Thyroid gland (tissue), 4 donors: ENCODE data around the gene MPHOSPH6. TPM values are rescaled to one million over a fixed set of nuclear protein-coding genes. Genes with fewer than 3 reads are reported as not detected.

Source experiments
- DNase-seq, 2 donors: peaks; one replicate each; pipeline ENCODE4 v3.0.0-alpha.2; 2019
- H3K27ac ChIP-seq, 3 donors: fragments of 200-600 bp; sonication (generic); 1 replicate in 2 of 3; 2 replicates in 1 of 3; pipeline ENCODE4 v1.5.1; 2016 to 2019; ENCODE audit warnings: mild to moderate bottlenecking in 1 of 3, moderate library complexity in 1 of 3
- H3K27me3 ChIP-seq: fragments of 200-600 bp; sonication (generic); one replicate; pipeline ENCODE4 v1.5.1; 2019
- H3K36me3 ChIP-seq, 2 donors: fragments of 200-600 bp; sonication (generic); one replicate each; pipeline ENCODE4 v1.5.1; 2016 to 2019
- H3K4me1 ChIP-seq, 2 donors: fragments of 200-600 bp; sonication (generic); one replicate each; pipeline ENCODE4 v1.5.1; 2017 to 2019
- H3K4me3 ChIP-seq, 3 donors: fragments of 200-600 bp; sonication (generic); replicated peaks in 1 of 3; 1 replicate in 2 of 3; 2 replicates in 1 of 3; pipeline ENCODE4 v1.5.1; 2016; ENCODE audit warnings: mild to moderate bottlenecking in 1 of 3
- H3K9me3 ChIP-seq: fragments of 200-600 bp; sonication (generic); one replicate; pipeline ENCODE4 v1.5.1; 2017
- CTCF ChIP-seq, 6 experiments: fragments of 200-600 bp in 3 of 6; fragments of 450-650 bp in 3 of 6; sonication (generic) in 3 of 6; IDR thresholded peaks; one replicate each; pipeline ENCODE4 v1.5.1; 2016 to 2019; ENCODE audit warnings: antibody characterized with exemption in 6 of 6, mild to moderate bottlenecking in 2 of 6, inconsistent platforms in 1 of 6, moderate library complexity in 1 of 6
- POLR2A ChIP-seq, 2 donors: fragments of 450-650 bp; IDR thresholded peaks; one replicate each; pipeline ENCODE4 v1.6.1; 2017; ENCODE audit warnings: antibody characterized with exemption in 2 of 2, mild to moderate bottlenecking in 2 of 2, moderate library complexity in 1 of 2
- WGBS, 2 donors: methylation state at CpG; one replicate each; pipeline ENCODE4 v1.1.5; 2017; 5-methylcytosine and 5-hydroxymethylcytosine counted together
- intact Hi-C: fragments of 100-400 bp; cut with DNase I; formaldehyde crosslinking; loops from one replicate; pipeline ENCODE4 v1.15.1; 2023
- total RNA-seq, 4 donors: library from RNA; depleted of rRNA; stranded (reverse); fragments of >200 nt; gene quantifications; one replicate each; pipeline ENCODE4 v1.2.3, GENCODE V29; 2016

The MPHOSPH6 gene
- total RNA-seq, 4 donors from 2014 or later, result 29.1 to 41.0 (median 34.3) TPM

DNA sequence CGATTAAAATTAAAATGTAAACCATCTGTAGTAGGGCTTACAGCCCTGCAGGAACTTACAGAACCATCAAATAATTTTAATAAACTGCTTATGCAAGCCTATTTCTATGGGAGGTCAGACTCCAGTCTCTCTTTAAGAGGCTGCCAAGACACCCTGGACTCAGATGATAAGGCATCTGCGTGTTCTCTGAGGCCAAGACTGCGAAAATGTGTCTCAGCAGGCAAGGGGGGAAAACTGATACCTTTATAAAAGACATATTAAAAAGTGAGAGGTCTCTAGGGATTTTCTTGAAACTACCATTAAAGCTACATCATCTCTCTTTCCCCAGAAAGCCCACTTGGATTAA, 32.2 kb downstream of the MPHOSPH6 start:
- intact Hi-C loops, result no loop called here
- H3K9me3 ChIP-seq, result no peaks in the 10 kb centered on the region
- no peaks in the 10 kb centered on the region for H3K36me3 ChIP-seq
- WGBS, 2 donors, result 66 to 75% methylated on average over 3 of the region's 3 CpGs
- H3K27me3 ChIP-seq, result no peaks in the 10 kb centered on the region
- H3K4me1 ChIP-seq, result no peaks in the 10 kb centered on the region
- DNase-seq, result no peak
- no peak overlapping the region for H3K27ac ChIP-seq
- no peak overlapping the region for H3K4me3 ChIP-seq
- TF ChIP-seq CTCF (IDR thresholded peaks at IDR 0.05), result no peak
- TF ChIP-seq POLR2A (IDR thresholded peaks at IDR 0.05), result no peak

DNA sequence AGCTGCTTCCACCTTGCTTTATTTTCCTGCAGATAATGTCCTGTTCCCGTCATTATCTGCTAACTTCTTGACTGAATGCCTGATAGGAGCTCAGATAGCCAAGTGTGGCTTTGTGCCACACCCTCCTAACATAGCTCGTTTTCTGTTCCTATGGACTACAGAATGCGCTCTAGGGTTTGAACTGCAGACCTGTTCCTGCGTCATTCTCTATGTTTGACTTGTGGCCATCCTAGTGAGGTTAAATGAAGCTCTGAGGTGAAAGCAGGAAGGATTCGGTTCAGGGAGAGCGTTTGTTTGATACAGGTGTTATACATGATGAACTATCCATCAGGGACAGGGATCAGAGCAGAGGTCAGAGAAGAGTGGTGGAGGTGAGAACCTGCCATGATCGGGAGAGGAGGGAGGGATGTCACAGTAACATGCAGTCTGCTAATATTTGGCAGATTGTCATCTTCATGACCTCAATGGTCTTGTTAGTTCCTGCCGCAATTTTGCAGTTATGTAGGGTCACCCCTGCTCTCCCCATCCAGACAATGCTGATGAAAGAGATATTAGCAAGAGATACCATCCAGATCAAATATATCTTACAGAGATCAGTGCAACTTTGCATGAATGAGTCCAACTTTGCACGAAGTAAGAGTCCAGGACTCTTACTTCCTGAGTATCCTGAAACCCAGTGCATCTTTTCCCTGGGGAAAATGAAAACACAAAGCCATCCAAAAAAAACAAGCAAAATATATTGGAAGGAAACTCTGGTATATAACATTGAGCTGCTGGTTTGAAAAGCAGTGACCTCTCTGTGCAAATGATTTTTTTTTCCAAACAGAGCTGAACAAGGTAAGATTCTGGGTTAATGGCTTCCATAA, 32.8 kb downstream of the MPHOSPH6 start:
- H3K27ac ChIP-seq, result no peak overlapping the region
- TF ChIP-seq CTCF (IDR thresholded peaks at IDR 0.05), result no peak
- TF ChIP-seq POLR2A (IDR thresholded peaks at IDR 0.05), result no peak
- no peaks in the 10 kb centered on the region for H3K4me1 ChIP-seq
- no peak for DNase-seq
- H3K36me3 ChIP-seq, result no peaks in the 10 kb centered on the region
- H3K4me3 ChIP-seq, result no peak overlapping the region
- intact Hi-C loops, result no loop called here
- no peaks in the 10 kb centered on the region for H3K9me3 ChIP-seq
- WGBS, 2 donors, result 79 to 87% methylated on average over 9 of the region's 9 CpGs
- H3K27me3 ChIP-seq, result no peaks in the 10 kb centered on the region

DNA sequence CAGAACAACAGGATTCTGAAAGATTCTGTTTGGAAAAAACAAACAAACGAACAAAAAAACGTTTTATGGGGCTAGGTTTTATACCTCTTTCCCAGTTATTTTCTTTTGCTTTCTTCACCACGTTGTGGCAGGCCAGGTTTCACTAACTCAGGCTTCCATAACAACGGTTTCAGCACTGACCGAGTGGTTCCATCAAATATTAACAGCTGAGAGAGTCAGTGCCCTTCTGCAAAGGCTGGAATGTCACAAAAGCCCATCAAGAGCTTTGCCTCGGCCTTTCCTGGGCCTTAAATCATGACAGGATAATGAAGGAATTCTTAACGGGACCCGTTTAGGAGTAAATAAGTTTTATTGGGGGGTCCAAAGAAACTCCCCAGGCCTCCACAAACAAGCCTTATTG, 34.2 kb downstream of the MPHOSPH6 start:
- intact Hi-C loops, result no loop called here
- Histone ChIP-seq H3K4me1 (no peaks in the 10 kb centered on the region), H3K27me3 (no peaks in the 10 kb centered on the region), H3K27ac (no peak overlapping the region), H3K9me3 (no peaks in the 10 kb centered on the region), H3K4me3 (no peak overlapping the region), H3K36me3 (no peaks in the 10 kb centered on the region)
- WGBS, 2 donors, result 76 to 79% methylated on average over 8 of the region's 8 CpGs
- no peak for DNase-seq
- no peak for TF ChIP-seq POLR2A (IDR thresholded peaks at IDR 0.05)
- TF ChIP-seq CTCF (IDR thresholded peaks at IDR 0.05), result no peak

- 85 to 88% methylated on average over 8 of the region's 8 CpGs for WGBS, 2 donors
- intact Hi-C loops, result no loop called here
- H3K4me3 ChIP-seq, result no peak overlapping the region
- no peaks in the 10 kb centered on the region for H3K4me1 ChIP-seq
- DNase-seq, result no peak
- no peaks in the 10 kb centered on the region for H3K36me3 ChIP-seq
- no peaks in the 10 kb centered on the region for H3K27me3 ChIP-seq
- TF ChIP-seq POLR2A (IDR thresholded peaks at IDR 0.05), result no peak
- no peak for TF ChIP-seq CTCF (IDR thresholded peaks at IDR 0.05)
- no peaks in the 10 kb centered on the region for H3K9me3 ChIP-seq
- H3K27ac ChIP-seq, result no peak overlapping the region
Observed at GRCh38 chr16:82134846-82135245, 35.2 kb downstream of the MPHOSPH6 start.

GRCh38 chr16:82133798-82134197, 36.2 kb downstream of the MPHOSPH6 start:
- DNase-seq, result no peak
- H3K4me1 ChIP-seq, result no peaks in the 10 kb centered on the region
- no peak for TF ChIP-seq CTCF (IDR thresholded peaks at IDR 0.05)
- TF ChIP-seq POLR2A (IDR thresholded peaks at IDR 0.05), result no peak
- 82 to 88% methylated on average over 6 of the region's 6 CpGs for WGBS, 2 donors
- no peaks in the 10 kb centered on the region for H3K36me3 ChIP-seq
- no peak overlapping the region for H3K4me3 ChIP-seq
- no peak overlapping the region for H3K27ac ChIP-seq
- H3K9me3 ChIP-seq, result no peaks in the 10 kb centered on the region
- intact Hi-C loops, result no loop called here
- H3K27me3 ChIP-seq, result no peaks in the 10 kb centered on the region
